ENCODE measurements around the gene TBL2.

GRCh38 chr7:73532224-73532623 is 46.2 kb downstream of the TBL2 start:
- TF ChIP-seq MYC (IDR thresholded peaks at IDR 0.05; ENCODE audit: borderline replicate concordance, low read length) (no peak), RAD21 (conservative IDR thresholded peaks at IDR 0.05 in 1 of 2, IDR thresholded peaks at IDR 0.05 in 1 of 2) (no peak), EHMT2 (IDR thresholded peaks at IDR 0.05; ENCODE audit: low read depth) (no peak), MAFK (IDR thresholded peaks at IDR 0.05; ENCODE audit: partially characterized antibody) (no peak), CTCF (IDR thresholded peaks at IDR 0.05) (no peak), PHF8 (IDR thresholded peaks at IDR 0.05; ENCODE audit: borderline replicate concordance, low read depth) (no peak), HDAC2 (IDR thresholded peaks at IDR 0.05) (no peak), ZC3H11A (IDR thresholded peaks at IDR 0.05) (no peak), NR3C1 (IDR thresholded peaks at IDR 0.05) (no peak)
- TF ChIP-seq, protein P1, sequence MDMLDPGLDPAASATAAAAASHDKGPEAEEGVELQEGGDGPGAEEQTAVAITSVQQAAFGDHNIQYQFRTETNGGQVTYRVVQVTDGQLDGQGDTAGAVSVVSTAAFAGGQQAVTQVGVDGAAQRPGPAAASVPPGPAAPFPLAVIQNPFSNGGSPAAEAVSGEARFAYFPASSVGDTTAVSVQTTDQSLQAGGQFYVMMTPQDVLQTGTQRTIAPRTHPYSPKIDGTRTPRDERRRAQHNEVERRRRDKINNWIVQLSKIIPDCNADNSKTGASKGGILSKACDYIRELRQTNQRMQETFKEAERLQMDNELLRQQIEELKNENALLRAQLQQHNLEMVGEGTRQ (IDR thresholded peaks at IDR 0.05), result no peak

All from A549 (cell line).